Cortex of kidney (tissue), 1 donor: ENCODE data around the gene STIM1.

Experiments
- DNase-seq: peaks from one replicate; lab custom pipeline; 2025; lab: John Stamatoyannopoulos, UW

The STIM1 gene

DNA sequence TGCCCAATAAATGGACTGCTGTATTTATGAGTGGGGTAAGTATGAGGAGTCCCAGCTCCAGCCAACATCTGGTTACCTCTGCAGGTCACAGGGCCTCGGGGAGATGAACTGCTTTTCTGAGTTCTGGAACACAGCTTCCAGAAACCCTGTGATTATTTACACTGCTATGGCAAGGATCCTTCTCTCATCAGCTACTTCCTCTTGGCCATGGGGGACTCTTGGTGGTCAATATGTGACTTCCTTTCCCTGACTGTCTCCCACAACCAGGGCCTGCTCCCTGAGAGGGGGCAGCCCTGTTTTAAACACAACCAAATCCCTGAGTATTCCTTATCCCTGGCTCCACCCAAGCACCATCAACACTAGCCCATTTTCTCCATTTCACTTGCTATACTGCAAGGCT, 24.7 kb upstream of the STIM1 start:
- no peak for DNase-seq

DNA sequence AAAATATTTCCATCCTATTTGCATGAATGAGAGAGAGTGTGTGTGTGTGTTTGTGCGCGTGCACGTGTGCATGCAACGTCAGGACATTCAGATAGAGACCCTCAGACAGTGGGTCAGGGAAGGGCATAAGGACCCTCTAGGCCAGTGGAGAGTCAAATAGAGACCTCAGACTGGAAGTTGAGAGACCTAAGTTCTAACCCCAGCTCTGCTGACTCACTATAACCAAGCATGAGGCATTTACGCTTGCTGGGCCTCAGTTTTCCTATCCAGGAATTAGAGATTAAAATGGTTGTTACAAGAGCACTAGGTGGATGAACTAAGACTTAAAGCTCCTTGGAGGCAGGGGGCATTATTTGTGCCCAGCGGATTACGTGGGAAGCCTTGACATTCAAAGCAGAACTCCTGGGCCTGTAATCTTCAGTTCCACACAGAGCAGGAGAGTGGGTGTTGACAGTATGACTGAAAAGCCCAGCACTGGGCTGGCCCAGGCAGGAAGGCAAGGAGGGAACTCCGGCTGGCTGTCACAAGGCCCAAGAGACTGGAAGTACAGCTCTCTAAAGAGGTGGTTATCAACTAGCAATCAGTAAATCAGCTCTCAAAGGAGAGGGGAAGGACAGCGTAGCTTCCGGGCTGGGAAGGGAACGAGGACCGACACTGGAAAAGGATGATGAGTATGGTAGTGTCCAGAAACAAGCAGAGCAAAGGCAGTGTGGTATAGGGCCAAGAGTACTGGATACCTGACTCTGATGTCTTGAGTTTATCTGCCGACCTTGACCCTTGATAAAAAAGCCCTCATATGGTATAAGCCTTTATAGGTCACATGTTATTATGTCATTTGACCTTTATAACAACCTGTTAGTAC, 23.9 kb upstream of the STIM1 start:
- DNase-seq: no peak

DNA sequence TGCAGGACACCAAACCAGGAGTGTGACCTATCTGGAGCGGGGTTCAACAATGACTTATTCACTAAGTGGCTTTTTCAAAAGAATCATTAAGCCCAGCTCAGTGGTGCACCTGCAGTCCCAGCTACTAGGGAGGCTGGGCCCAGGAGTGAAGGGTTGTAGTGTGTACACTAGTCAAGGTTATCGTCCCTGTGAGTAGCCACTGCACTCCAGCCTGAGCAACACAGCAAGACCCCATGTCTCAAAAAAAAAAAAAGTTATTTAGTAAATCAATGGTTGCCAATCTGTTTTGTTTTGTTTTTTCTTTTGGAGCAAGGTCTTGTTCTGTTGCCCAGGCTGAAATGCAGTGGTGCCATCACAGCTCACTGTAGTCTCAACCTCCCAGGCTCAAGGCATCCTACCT, 22.6 kb upstream of the STIM1 start:
- no peak for DNase-seq

DNA sequence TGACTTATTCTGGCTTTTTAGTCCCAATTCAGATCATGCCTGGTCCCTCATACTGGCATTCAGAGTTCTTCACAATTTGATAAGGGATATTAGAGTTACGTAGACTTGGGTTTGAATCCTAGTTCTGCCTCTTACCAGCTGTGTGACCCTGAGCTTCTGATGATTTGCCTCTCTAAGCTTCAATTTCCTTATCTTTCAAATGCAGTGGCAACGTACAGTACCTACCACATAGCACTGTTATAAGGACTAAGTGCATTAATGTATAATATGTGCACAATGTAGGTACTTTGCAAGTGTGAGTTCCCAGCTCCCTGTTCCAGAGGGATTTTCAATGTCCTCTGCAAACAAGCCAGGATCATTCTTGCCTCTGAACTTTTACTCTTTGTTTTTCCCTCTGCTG, 22.0 kb upstream of the STIM1 start:
- no peak for DNase-seq

DNA sequence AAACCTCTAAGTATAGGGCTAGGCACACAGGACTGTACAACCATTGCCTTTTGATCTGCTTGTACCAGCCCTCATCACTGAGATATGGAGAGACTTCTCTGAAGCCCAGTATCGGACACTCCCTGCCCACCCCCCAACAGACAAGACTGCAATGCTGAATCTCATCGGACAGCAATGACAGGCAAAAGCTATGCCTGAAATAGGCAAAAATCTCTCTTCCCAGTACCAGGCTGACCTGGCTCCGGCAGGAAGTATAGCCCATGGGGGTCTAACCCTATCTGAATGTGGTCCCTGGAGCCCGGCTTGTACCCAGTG, 21.2 kb upstream of the STIM1 start:
- no peak for DNase-seq

DNA sequence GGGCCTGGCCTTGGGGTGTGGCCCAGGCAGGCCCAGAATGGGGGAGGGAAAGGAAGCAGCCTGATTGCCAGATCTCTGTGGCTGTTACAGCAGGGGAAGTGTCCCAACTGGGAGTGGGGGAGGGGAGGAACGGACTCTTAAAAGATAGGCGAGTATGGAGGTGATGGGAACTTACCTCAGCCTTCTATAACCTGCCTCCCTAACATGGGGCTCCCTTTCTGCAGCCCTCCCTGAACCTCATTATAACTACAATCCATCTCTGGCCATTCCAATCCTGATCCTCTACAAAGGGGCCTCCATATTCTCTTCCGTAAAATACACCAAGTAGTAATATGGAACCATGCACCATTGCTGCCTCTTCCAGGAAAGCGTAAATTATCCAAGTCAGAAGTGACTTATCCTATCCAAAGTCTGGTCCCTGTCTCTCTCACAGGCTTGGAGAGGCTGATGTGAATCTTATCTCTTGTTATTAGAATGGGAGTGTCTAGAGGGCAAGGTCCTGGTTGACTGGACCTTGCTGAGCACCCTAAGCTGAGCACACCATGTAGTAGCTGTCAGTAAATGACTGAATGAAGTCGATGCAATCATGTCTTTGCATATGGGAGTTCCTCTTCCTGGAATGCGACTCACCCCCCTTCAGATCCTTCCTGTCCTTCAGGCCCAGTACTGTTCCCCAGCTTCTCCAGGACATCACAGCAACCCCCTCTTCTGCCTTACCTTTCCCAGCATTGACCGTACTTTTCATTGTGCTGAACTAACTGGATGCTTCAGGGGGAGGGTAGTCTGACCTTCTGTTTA, 20.6 kb upstream of the STIM1 start:
- no peak for DNase-seq

DNA sequence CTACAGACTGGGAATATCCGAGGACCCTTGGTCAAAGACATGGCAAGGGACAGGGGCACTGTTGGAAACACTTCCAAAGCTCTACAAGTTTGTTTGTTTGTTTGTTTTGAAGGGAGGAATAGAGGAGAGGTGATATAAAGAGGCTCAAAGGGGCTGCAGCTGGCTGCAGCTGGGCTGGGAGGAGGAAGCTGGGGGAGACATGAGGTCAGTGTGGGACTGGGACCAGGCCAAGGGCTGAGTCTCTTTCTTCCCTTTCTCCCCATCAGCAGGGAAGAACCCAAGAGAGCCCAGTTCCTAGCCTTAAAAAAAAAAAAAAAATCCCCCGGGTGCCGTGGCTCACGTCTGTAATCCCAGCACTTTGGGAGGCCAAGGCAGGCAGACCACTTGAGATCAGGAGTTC, 19.7 kb upstream of the STIM1 start:
- DNase-seq: no peak

DNA sequence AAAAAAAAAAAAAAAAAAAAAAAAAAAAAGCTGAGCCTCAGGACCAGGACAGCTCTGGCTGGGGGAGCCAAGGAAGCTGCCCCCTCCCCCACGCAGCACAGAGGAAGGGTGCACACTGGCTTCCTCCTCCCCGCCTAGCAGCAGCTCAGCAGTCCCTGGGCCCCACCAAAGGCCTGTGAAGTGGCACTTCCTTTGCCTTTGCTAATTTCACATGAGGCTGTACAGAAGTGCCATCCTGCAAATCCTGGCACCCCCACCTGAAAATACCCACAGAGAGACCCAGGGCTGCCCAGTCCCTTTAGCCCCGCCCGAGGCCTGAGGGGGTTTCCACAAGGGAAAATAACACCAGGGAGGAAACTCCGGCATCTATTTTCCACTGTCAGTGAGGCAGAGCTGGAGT, 18.6 kb upstream of the STIM1 start:
- no peak for DNase-seq

DNA sequence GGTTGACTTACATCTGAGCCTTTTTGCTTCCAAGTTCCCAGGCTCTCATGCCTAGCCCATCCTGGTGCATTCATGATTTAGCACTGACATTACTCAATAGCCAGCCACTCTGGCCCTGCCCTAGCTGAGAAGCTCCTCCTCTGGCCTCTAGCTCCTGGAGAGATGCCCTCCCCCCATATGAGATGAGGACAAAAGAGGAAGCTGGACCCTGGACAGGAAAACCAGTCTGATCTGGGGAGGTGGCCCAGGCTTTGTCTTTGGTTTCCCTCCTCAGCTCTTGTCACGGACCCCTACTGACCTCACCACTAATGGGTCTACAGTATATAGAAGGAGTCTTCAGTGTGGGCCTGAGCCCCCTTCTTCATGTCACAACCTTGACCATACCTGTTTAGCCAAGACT, 17.7 kb upstream of the STIM1 start:
- DNase-seq: no peak

DNA sequence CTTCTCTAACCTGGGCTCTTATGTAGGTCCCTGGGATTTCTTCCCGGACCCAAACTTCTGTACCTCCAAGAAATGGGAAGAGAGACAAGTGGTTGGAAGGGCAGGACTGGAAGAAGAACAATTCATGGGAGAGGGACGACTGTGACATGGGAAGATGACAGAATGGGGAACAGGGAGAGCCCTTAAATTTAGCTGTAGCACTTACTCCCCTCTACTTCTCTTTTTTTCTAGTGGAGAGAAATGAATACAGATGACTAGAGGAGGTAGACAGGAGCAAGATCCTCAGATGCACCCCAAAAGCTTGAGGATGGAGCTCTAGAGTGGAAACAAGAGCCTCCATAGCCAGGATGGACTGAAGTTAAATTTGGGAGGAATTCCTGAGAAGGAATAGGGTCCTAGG, 17.0 kb upstream of the STIM1 start:
- DNase-seq: no peak

DNA sequence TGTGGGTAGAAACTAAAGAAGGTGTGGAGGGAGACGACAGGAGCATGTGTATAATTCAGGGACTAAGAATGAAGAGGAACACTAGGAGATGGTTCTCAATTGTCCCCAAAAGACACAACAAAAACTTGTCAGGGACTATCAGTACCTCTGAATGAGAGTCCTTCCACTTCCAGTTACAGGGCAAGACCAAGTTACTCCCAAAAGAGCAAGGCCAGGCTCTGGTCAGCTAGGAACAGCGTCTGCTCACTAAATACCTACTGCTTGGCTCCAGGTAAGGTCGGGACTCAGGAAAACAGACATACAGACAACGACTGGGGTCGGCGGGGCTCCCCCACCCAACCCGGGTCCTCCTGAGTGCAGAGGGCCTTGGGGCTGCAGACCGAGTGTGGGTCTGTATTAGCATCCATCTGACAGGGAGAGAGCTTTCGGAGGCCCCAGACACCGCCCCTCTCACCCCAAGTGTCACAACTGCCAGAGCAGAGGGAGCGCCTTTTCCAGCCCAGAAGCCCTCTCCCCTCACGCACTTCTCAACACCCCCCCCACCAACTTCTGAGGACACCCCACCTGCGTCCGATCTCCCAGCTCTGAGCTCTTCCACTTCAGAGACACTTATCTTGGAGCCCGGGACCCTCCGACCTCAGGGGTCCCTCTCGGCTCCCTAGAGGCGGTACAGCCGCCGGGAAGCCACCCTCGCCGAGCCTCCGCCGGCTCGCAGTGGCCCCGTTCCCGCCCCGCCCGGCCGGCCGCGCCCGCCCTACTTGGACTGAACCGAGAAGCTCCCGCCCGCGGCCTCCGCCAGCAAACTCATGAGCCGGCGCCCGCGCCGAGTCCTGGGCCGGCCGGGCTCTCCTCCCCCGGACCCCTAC, 15.2 kb upstream of the STIM1 start:
- DNase-seq: no peak

DNA sequence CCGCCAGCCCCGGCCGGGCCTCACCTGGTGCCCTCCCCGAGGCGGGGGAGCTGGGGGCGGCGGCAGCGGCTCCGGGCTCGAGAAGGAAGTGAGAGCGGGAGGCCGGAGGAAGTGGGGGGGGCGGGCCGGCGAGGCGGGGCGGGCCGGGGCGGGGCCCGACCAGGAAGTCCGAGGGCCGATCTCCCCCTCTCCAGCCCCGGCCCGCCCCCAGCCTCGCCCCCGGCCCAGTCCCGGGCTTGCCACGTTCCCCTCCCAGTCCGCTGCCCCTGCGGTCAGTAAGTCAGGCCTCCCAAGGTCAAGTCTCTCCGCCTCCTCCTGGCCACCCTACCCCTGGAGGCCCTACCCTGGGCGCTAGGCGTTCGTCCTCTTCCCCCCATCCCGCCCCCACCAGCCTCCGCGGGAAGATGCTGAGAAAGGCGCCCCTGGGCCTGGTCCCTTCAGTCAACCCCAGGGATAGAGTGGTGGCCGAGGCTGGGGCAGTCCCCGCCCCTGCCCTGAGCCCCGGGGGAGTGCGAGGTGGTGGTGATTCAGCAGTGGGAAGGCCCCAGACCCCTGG, 14.5 kb upstream of the STIM1 start, which contains the start of gene RHOG:
Gene RHOG, minus strand, starts transcription at position 90 of the 556 bp plus-strand sequence. CDS start 12,821 bp downstream, outside the sequence.
- no peak for DNase-seq

DNA sequence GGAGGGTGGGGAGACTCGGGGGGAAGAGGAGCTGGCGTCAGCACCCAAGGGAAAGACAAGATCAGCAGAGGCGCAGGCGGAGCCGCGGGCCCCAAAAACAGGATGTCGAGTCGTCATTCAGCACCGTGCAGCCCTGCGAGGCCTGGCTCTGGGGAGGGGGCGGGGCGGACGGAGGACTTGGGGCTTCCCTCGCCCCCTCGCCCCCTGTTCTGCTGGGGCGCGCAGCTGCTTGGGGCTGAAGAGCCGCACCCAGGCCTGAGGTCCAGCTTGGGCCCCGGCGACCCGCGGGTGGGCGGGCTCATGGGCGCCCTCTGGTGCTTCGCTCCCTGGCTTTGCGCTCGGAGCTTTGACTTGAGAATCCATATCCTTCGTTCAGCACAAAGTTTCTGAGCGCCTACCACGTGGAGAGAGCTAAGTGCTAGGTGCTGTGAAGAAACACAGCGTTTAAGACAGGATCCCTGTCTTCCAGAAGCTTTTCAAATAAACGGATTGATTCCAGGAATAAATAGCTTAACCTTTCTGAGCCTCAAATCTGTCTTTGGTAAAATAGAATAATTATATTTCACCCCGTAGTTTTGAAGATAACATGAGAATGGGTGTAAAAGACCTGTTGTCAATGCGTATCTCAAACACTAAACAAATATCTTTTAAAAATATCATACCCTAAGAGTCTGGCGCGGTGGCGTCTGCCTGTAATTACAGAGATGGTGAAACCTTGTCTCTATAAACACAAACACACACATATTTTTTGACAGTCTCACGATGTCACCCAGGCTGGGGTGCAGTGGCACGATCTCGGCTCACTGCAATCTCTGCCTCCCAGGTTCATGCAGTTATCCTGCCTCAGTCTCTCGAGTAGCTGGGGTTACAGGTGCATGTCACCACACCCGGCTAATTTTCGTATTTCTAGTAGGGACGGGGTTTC, 13.8 kb upstream of the STIM1 start:
- no peak for DNase-seq

DNA sequence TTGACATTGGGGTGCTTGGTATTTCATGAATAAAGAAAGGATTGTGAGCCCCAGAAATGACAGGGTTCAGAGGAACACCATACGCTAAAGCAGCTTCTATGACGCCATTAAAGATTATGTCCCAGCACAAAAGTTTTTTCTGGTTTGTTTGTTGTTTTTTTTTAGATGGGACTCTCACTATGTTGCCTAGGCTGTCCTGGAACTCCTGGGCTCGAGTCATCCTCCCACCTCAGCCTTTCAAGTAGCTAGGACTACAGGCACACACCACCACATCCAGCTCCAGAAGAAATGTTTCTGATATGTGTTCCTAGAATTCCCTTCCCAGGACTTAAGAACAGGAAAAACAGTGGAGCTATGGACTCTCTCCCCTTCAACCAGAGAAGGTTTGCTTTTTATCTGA, 12.1 kb upstream of the STIM1 start:
- no peak for DNase-seq

DNA sequence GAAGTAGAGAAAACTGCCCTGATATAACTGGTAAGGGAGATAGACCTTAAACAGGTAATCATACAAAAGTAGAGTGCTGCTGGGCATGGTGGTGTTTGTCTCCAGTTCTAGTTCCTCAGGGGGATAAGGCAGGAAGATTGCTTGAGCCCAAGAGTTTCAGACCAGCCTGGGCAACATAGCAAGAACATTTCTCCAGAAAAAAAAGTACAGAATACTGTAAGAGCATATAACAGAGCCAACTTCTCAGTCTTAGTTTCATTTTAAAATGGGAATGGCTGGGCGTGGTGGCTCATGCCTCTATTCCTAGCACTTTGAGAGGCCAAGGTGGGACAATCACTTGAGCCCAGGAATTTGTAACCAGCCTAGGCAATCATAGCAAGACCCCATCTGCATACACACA, 10.2 kb upstream of the STIM1 start:
- DNase-seq: no peak

DNA sequence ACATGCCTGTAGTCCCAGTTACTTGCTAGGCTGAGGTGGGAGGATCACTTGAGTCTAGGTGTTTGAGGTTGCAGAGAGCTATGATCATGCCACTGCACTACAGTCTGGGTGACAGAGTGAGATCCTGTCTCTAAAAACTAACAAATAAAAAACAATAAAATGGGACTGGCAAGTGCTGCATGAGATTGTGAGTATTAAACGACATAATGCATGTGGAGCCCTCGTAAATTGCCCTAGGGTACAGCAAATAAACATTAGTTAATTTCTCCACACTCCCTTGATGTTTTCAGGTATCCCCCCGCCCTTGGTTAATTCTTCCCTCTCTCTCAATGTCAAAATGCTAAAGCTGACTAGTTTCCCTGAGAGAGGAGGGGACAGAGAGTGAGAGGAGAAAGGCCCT, 9.8 kb upstream of the STIM1 start:
- DNase-seq: no peak

DNA sequence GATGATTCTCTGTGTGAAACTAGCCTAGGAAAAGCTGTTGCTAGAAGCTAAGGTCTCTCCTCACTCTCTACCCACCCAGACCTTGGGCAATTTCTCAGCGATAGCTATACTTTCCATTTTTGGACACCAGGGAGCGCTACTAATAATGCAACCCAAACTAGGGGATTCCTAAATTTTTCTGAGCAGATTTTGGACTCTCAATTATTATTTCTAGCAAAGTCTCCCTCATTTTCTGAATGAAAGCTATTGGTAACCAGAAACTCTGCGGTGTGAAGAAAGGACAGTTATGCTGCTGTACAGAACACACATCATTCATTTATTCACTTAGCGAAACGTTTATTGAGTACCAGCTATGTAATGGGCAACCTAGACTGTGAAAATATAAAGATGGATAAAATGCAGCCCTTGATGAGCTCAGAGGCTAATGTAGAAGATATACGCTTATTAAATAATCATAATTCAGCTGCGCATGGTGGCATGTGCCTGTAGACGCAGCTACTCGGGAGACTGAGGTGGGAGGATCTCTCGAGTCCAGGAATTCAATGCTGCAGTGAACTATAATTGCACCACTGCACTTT, 6.1 kb upstream of the STIM1 start:
- no peak for DNase-seq

DNA sequence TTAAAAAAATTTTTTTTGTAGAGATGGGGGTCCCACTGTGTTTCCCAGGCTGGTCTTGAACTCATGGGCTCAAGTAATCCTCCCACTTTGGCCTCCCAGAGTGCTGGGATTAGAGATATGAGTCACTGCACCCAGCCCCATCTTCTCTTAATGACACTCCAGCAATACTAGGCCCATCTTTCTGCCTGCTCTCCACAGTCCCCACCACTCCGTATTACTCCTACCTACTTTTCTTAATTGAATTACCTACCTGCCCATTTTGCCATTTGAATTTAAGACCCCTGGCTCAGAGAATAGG, 2.0 kb upstream of the STIM1 start:
- DNase-seq: no peak

DNA sequence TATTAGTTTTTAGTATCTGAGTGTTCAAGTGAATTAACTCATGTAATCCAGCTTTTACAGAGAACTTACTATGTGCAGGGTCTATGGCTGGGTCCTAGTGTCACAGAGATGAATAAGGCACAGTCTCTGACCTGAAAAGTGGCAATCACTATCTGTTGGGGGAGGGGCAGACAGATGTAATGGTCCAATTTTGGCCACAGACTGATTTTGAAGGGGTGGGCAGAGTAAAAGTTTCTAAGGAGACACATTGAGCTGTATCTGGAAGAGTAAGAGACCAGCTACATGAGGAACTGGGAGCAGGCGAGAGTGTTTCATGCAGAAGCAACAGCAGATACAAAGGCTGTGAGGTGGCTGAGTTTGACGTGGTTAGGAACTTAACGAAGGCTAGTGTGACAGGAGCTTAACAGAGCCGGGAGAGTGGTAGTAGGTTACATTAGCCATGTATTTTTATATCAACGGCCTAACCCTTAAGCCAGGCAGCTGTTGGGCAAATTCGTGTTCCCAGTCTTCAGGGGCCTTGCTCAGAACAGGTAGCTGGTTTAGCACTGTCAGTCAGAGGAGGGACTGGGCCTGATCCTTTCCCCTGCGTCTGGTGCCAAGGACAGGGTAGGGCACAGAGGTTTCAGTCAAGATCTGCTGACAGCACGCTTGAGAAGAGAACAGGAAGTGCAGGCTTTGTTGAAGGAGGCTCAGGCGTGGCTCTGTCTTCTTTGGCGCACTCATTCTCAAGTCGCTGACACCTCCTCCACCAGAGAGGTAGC, 1.4 kb upstream of the STIM1 start:
- no peak for DNase-seq

DNA sequence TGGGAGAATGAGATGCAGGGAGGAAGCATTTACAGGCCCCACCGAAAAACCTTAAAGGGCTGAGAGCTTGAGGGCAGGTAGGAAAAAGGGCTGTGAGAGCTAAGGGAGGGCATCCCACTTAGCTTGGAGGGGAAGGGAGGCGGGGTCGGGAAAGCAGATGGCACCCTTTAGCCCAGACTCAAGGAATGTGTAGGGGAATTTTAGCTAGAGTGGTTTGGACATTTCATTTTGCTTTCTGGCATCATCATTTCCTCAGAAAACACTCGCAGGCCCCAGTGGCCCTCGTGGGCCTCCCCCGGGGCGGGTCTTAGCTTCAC, 846 bp upstream of the STIM1 start:
- no peak for DNase-seq
